ENCODE measurements around the gene COL18A1.

COL18A1 gene

GRCh38 chr21:45457161-45457831 lies 52.3 kb downstream of the COL18A1 start:
- DNase-seq = no peak

GRCh38 chr21:45457832-45458172 lies 52.8 kb downstream of the COL18A1 start:
- no peak for DNase-seq

GRCh38 chr21:45458281-45459170 lies 53.6 kb downstream of the COL18A1 start:
- no peak for DNase-seq

GRCh38 chr21:45459171-45460010 lies 54.4 kb downstream of the COL18A1 start:
- no peak for DNase-seq

- no peak for DNase-seq
Measured at GRCh38 chr21:45460011-45460565, 55.1 kb downstream of the COL18A1 start.

- DNase-seq = no peak
Measured at GRCh38 chr21:45460611-45461368, 55.8 kb downstream of the COL18A1 start.

- no peak for DNase-seq
Measured at GRCh38 chr21:45461369-45461750, 56.4 kb downstream of the COL18A1 start.

GRCh38 chr21:45461806-45462341 lies 56.9 kb downstream of the COL18A1 start:
- no peak for DNase-seq

- DNase-seq = no peak
Measured at GRCh38 chr21:45463871-45464270, 58.9 kb downstream of the COL18A1 start.

- DNase-seq = no peak
Measured at GRCh38 chr21:45464309-45464708, 59.3 kb downstream of the COL18A1 start.

GRCh38 chr21:45465105-45465504 lies 60.1 kb downstream of the COL18A1 start:
- DNase-seq = no peak

GRCh38 chr21:45465611-45466329 lies 60.8 kb downstream of the COL18A1 start:
- no peak for DNase-seq

GRCh38 chr21:45466330-45467220 lies 61.6 kb downstream of the COL18A1 start:
- no peak for DNase-seq

- DNase-seq = no peak
Measured at GRCh38 chr21:45467221-45467779, 62.3 kb downstream of the COL18A1 start.

- no peak for DNase-seq
Measured at GRCh38 chr21:45468051-45468970, 63.3 kb downstream of the COL18A1 start.

- no peak for DNase-seq
Measured at GRCh38 chr21:45468971-45469272, 64.0 kb downstream of the COL18A1 start.

- no peak for DNase-seq
Measured at GRCh38 chr21:45469273-45470086, 64.5 kb downstream of the COL18A1 start.

- no peak for DNase-seq
Measured at GRCh38 chr21:45470087-45470515, 65.1 kb downstream of the COL18A1 start.

Measured in activated CD4-positive, CD25-positive, alpha-beta regulatory T cell treated with anti-CD3 and anti-CD28 coated beads, Interleukin-2, amount 50 U/mL, for 72 hours (primary cell).